ENCODE results near the gene FAIM2. TPM values are rescaled to one million over a fixed set of nuclear protein-coding genes. Genes with fewer than 3 reads are reported as not detected.

The FAIM2 gene
- total and polyA plus RNA-seq, 2 experiments from 2014 or later = 0.61 to 2.0 TPM

GRCh38 chr12:49890096-49890461, 13.6 kb downstream of the FAIM2 start (continued):
- TF ChIP-seq ETS1 (IDR thresholded peaks at IDR 0.05) = no peak
- no peak for TF ChIP-seq EZH2 (IDR thresholded peaks at IDR 0.05; ENCODE audit: low read depth, unreplicated experiment)
- TF ChIP-seq CREB1 (CRISPR knock-in tag; IDR thresholded peaks at IDR 0.05; ENCODE audit: low read depth) = no peak

GRCh38 chr12:49889361-49890095, 14.2 kb downstream of the FAIM2 start:
- Mint-ChIP-seq H3K36me3 (ENCODE audit: low read depth) (no peaks in the 10 kb centered on the region), H3K27me3 (ENCODE audit: insufficient read depth, low read depth, poor library complexity) (peaks cover 8% of the 10 kb centered on the region), H3K4me3 (no peak overlapping the region), H3K4me1 (peaks cover 33% of the 10 kb centered on the region), H3K27ac (no peak overlapping the region), H3K9me3 (no peaks in the 10 kb centered on the region)
- H3K4me1 ChIP-seq (ENCODE audit: insufficient read depth) = peaks cover 12% of the 10 kb centered on the region
- ATAC-seq (no peak), DNase-seq (ENCODE audit: low spot score) (no peak)
- TF ChIP-seq POLR2AphosphoS5 (IDR thresholded peaks at IDR 0.05; ENCODE audit: low read depth) (no peak), CREB1 (CRISPR knock-in tag; IDR thresholded peaks at IDR 0.05; ENCODE audit: low read depth) (no peak), JUNB (IDR thresholded peaks at IDR 0.05; ENCODE audit: unreplicated experiment) (no peak), EZH2 (IDR thresholded peaks at IDR 0.05; ENCODE audit: low read depth, unreplicated experiment) (no peak), ZNF114 (CRISPR knock-in tag; IDR thresholded peaks at IDR 0.05) (no peak), CTCF (conservative IDR thresholded peaks at IDR 0.05; ENCODE audit: low read depth in 2 of 2) (no peak), ZNF331 (CRISPR knock-in tag; IDR thresholded peaks at IDR 0.05; ENCODE audit: low read depth) (no peak), ZNF462 (CRISPR knock-in tag; IDR thresholded peaks at IDR 0.05) (no peak), REST (IDR thresholded peaks at IDR 0.05; ENCODE audit: unreplicated experiment) (no peak), STAT1 (IDR thresholded peaks at IDR 0.05; ENCODE audit: unreplicated experiment) (no peak), NANOG (IDR thresholded peaks at IDR 0.05; ENCODE audit: borderline replicate concordance) (no peak)
- no peak overlapping the region for H3K4me2 ChIP-seq
- H3K9me2 ChIP-seq (ENCODE audit: insufficient read depth) = no peaks in the 10 kb centered on the region
- no peaks in the 10 kb centered on the region for H3K79me2 ChIP-seq (replicated peaks; ENCODE audit: insufficient read depth)
- no peaks in the 10 kb centered on the region for H3F3A ChIP-seq (replicated peaks; ENCODE audit: low read depth)
- H4K20me1 ChIP-seq (replicated peaks; ENCODE audit: insufficient read depth) = no peaks in the 10 kb centered on the region
- H2AFZ ChIP-seq = no peak overlapping the region
- no peaks in the 10 kb centered on the region for H3K27me3 ChIP-seq (ENCODE audit: insufficient read depth)
- no peak overlapping the region for H3K27ac ChIP-seq (ENCODE audit: low read depth)
- H3K4me3 ChIP-seq = no peak overlapping the region
- H3K36me3 ChIP-seq (ENCODE audit: insufficient read depth) = no peaks in the 10 kb centered on the region

Measured in GM23338 (cell line).